ENCODE measurements around the gene IL1RL2. TPM values are rescaled to one million over a fixed set of nuclear protein-coding genes. Genes with fewer than 3 reads are reported as not detected.

Gene IL1RL2
- total RNA-seq, 1 experiment from 2014 or later = not detected

DNA sequence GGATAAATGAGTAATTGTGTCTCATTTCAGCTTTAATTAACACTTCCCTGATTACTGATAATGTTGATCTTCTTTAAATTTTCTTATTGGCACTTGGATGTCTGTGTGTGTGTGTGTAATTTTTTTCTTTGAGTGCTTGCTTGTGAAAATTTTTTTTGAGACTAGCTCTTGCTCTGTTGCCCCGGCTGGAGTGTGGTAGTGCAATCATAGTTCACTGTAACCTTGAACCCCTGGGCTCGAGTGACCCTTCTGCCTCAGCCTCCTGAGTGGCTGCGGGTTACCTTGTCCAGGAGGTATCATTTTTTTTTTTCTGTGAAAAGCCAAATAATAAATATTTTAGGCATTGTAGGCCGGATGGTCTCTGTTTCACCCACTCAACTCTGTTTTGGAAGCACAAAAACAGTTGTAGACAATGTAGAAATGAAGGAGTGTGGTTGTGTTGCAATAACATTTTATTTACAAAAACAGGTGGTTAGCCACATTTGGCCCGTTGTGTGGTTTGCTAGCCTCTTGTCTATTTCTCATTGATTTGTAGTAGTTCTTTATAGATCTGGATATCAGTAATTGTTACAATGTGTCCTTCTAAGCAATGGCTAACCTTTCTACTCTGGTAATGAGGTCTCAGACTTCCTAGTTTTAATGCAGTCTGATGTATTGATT, 7.9 kb downstream of the IL1RL2 start:
- no peak for DNase-seq (ENCODE audit: low read depth, low spot score)
- H3K4me1 ChIP-seq (ENCODE audit: control insufficient read depth in 1 of 2, insufficient read depth in 2 of 2, low read length in 2 of 2) = peaks cover 0 to 11% of the 10 kb centered on the region in 2 experiments; a peak in 1 of 4 replicates
- no peak overlapping the region for H3K9ac ChIP-seq (ENCODE audit: low read length)
- no peaks in the 10 kb centered on the region for H4K20me1 ChIP-seq (ENCODE audit: insufficient read depth)
- no peak overlapping the region for H3K4me2 ChIP-seq (ENCODE audit: low read length)
- TF ChIP-seq ELF1 (IDR thresholded peaks at IDR 0.05; ENCODE audit: borderline replicate concordance, low read depth) (no peak), POLR2A (IDR thresholded peaks at IDR 0.05; ENCODE audit: borderline replicate concordance, extremely low read depth, insufficient read depth, insufficient read length) (no peak), EZH2 (IDR thresholded peaks at IDR 0.05) (no peak), SRF (IDR thresholded peaks at IDR 0.05; ENCODE audit: low read depth) (no peak), RAD21 (IDR thresholded peaks at IDR 0.05; ENCODE audit: low read depth) (no peak), ZNF274 (IDR thresholded peaks at IDR 0.05; ENCODE audit: low read depth, low read length) (no peak), TCF7L2 (IDR thresholded peaks at IDR 0.05; ENCODE audit: borderline replicate concordance, extremely low read depth, insufficient read depth, insufficient read length) (no peak), SP1 (IDR thresholded peaks at IDR 0.05; ENCODE audit: low read depth) (no peak), CBX3 (IDR thresholded peaks at IDR 0.05; ENCODE audit: low read depth) (no peak), JUND (IDR thresholded peaks at IDR 0.05) (no peak), EZH2phosphoT487 (IDR thresholded peaks at IDR 0.05; ENCODE audit: borderline replicate concordance) (no peak), CEBPB (IDR thresholded peaks at IDR 0.05; ENCODE audit: low read depth) (no peak), ZFX (IDR thresholded peaks at IDR 0.05) (no peak), CTCF (IDR thresholded peaks at IDR 0.05 in 2 of 3, conservative IDR thresholded peaks at IDR 0.05 in 1 of 3; ENCODE audit: borderline replicate concordance in 1 of 3, insufficient read depth in 1 of 3, low read depth in 2 of 3, low read length in 2 of 3) (no peak), FOSL1 (IDR thresholded peaks at IDR 0.05; ENCODE audit: low read depth) (no peak), YY1 (IDR thresholded peaks at IDR 0.05; ENCODE audit: extremely low read depth, insufficient replicate concordance, low read depth, low read length) (no peak), MAX (IDR thresholded peaks at IDR 0.05) (no peak)
- TF ChIP-seq, protein P1, sequence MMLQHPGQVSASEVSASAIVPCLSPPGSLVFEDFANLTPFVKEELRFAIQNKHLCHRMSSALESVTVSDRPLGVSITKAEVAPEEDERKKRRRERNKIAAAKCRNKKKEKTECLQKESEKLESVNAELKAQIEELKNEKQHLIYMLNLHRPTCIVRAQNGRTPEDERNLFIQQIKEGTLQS (IDR thresholded peaks at IDR 0.05) = no peak
- TF ChIP-seq, protein P2, sequence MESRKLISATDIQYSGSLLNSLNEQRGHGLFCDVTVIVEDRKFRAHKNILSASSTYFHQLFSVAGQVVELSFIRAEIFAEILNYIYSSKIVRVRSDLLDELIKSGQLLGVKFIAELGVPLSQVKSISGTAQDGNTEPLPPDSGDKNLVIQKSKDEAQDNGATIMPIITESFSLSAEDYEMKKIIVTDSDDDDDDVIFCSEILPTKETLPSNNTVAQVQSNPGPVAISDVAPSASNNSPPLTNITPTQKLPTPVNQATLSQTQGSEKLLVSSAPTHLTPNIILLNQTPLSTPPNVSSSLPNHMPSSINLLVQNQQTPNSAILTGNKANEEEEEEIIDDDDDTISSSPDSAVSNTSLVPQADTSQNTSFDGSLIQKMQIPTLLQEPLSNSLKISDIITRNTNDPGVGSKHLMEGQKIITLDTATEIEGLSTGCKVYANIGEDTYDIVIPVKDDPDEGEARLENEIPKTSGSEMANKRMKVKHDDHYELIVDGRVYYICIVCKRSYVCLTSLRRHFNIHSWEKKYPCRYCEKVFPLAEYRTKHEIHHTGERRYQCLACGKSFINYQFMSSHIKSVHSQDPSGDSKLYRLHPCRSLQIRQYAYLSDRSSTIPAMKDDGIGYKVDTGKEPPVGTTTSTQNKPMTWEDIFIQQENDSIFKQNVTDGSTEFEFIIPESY (IDR thresholded peaks at IDR 0.05; ENCODE audit: extremely low read depth, insufficient replicate concordance, low read length) = no peak
- TF ChIP-seq, protein P3, sequence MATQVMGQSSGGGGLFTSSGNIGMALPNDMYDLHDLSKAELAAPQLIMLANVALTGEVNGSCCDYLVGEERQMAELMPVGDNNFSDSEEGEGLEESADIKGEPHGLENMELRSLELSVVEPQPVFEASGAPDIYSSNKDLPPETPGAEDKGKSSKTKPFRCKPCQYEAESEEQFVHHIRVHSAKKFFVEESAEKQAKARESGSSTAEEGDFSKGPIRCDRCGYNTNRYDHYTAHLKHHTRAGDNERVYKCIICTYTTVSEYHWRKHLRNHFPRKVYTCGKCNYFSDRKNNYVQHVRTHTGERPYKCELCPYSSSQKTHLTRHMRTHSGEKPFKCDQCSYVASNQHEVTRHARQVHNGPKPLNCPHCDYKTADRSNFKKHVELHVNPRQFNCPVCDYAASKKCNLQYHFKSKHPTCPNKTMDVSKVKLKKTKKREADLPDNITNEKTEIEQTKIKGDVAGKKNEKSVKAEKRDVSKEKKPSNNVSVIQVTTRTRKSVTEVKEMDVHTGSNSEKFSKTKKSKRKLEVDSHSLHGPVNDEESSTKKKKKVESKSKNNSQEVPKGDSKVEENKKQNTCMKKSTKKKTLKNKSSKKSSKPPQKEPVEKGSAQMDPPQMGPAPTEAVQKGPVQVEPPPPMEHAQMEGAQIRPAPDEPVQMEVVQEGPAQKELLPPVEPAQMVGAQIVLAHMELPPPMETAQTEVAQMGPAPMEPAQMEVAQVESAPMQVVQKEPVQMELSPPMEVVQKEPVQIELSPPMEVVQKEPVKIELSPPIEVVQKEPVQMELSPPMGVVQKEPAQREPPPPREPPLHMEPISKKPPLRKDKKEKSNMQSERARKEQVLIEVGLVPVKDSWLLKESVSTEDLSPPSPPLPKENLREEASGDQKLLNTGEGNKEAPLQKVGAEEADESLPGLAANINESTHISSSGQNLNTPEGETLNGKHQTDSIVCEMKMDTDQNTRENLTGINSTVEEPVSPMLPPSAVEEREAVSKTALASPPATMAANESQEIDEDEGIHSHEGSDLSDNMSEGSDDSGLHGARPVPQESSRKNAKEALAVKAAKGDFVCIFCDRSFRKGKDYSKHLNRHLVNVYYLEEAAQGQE (IDR thresholded peaks at IDR 0.05; ENCODE audit: low read depth) = no peak
- intact Hi-C loops (cut with micrococcal nuclease) = no loop called here
- ATAC-seq = no peak
- no peaks in the 10 kb centered on the region for H3K79me2 ChIP-seq (ENCODE audit: insufficient read depth, low read length)
- no peak overlapping the region for H3K27ac ChIP-seq (ENCODE audit: low read depth, low read length)
- no peaks in the 10 kb centered on the region for H3K36me3 ChIP-seq (ENCODE audit: control insufficient read depth in 1 of 2, insufficient read depth in 2 of 2, low read length in 2 of 2)
- no TSS peak for BruUV-seq (replicated peaks)
- ChIA-PET RAD21 (ENCODE audit: low non-redundant PET in 1 of 2, low total read pairs in 2 of 2, uncharacterized antibody in 2 of 2, unreplicated experiment in 2 of 2) (no interaction called here), CTCF (no interaction called here), POLR2A (no interaction called here)
- no peaks in the 10 kb centered on the region for H3K9me2 ChIP-seq (ENCODE audit: insufficient read depth)
- no peak overlapping the region for H3K4me3 ChIP-seq (replicated peaks in 1 of 2; ENCODE audit: low read depth in 1 of 2, low read length in 2 of 2)
- H3K27me3 ChIP-seq (ENCODE audit: insufficient read depth, low read length) = no peaks in the 10 kb centered on the region
- H2AFZ ChIP-seq (ENCODE audit: low read depth, low read length, poor library complexity, severe bottlenecking) = no peak overlapping the region
- H3K9me3 ChIP-seq (ENCODE audit: control insufficient read depth in 1 of 2, insufficient read depth in 1 of 2, low read depth in 1 of 2, low read length in 2 of 2) = no peaks in the 10 kb centered on the region

All from HCT116 (cell line).